Measurements from ENCODE around the gene ZWILCH.

ZWILCH gene

GRCh38 chr15:66595931-66596545 is 90.9 kb downstream of the ZWILCH start:
- Mint-ChIP-seq H3K4me3 (no peak overlapping the region), H3K27me3 (peaks cover 4% of the 10 kb centered on the region), H3K36me3 (no peaks in the 10 kb centered on the region), H3K4me1 (peaks cover 7% of the 10 kb centered on the region), H3K27ac (no peak overlapping the region), H3K9me3 (no peaks in the 10 kb centered on the region)

GRCh38 chr15:66598095-66598815 is 93.1 kb downstream of the ZWILCH start:
- H3K27ac Mint-ChIP-seq, result no peak overlapping the region
- H3K4me3 Mint-ChIP-seq, result no peak overlapping the region
- H3K9me3 Mint-ChIP-seq, result no peaks in the 10 kb centered on the region
- H3K27me3 Mint-ChIP-seq, result no peaks in the 10 kb centered on the region
- H3K36me3 Mint-ChIP-seq, result no peaks in the 10 kb centered on the region
- peaks cover 7% of the 10 kb centered on the region for H3K4me1 Mint-ChIP-seq
